Stimulated activated naive CD4-positive, alpha-beta T cell treated with Interleukin-2 at 50 U/mL for 16 hours (primary cell): ENCODE measurements around the gene CDC37.
A peak's percentile ranks its signal among the peaks of the same experiment; 100 is the strongest.
"Not testable (repeated sequence)": the region's sequence is repeated elsewhere in the genome, so short reads cannot be mapped to it uniquely, and the experiment has no call there.

Source experiments
- DNase-seq: peaks from one replicate; lab custom pipeline; 2025; lab: John Stamatoyannopoulos, UW

Gene CDC37

GRCh38 chr19:10395003-10395402 lies 8.3 kb downstream of the CDC37 start:
- DNase-seq: no peak

DNA sequence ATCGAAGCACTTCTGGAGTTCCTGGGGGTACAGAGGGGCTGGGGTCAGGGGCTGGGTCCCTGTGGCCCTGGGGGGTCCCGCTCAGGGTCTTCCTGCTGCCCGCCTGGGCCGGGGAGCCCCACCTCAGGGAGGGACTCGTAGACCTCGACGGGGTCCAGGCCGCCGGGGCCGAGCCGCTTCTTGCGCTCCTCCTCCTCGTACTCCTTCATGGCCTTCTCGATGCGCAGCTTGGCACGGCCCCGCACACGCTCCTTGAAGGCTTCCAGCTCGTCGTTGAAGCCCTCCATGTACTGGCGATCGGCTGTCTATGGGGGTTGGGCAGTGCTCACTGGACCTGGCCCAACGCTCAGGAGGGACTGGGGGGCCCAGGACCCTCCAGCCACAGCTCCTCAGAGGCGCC lies 10.2 kb downstream of the CDC37 start:
- no peak for DNase-seq

DNA sequence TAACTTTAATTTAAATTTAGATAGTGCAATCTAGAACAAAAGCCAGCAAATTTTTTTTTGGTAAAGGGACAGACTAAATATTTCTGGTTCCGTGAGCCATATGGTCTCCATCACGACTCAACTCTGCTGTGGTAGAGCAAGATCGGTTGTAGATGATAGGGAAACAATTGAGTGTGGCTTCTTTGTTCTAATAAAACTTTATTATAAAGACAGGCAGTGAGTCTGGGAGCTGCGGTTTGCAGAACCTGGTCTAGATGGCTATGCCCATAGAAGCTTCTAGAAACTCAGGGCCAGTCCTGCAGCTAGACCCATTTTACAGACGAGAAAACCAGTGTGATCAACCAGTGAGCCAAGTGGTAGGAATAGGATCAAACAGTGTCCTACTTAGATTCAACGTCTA lies 11.2 kb downstream of the CDC37 start:
- DNase-seq: no peak

- peak; percentile 52 for DNase-seq
Measured at GRCh38 chr19:10390652-10391286, 12.6 kb downstream of the CDC37 start.

GRCh38 chr19:10389863-10390262 lies 13.5 kb downstream of the CDC37 start:
- DNase-seq: no peak

DNA sequence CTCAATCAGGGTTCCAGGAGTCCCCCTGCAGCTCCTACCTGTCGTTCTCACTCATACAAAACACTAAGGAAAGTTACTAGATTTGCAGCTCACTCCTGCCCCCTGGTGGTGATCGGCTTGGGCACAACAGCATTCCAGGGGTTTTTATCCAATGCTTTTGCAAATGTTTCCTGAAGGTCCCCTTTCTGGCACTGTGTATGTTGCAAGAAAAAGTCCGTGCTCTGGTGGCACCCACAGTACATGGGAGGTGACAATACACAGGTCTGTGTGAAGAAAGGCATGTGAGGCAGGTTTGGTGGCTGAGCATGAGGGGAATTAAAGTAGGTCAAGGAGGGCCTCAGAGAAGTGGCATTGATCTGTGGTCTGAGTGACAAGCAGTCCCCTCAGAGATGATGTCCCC lies 14.4 kb downstream of the CDC37 start:
- peak; percentile 71 for DNase-seq

DNA sequence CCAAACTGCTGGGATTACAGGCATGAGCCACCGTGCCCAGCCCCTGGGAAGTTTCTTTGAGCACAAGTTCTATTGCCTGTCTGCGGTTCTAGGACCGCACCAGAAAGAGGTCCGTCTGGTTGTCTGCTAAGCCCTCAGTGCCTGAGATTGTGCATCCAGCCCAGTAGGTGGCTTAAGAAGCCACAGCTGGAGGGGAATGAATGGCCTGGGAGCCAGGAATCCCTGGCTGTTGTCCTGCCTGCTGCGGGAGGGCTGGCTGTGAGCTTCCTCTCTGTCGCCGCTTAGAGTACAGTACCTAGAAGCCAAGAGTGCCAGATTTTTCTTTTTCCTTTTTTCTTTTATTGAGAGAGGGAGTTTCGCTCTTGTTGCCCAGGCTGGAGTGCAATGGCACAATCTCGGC lies 18.8 kb downstream of the CDC37 start:
- no peak for DNase-seq

GRCh38 chr19:10383223-10383499 lies 20.2 kb downstream of the CDC37 start:
- not testable (repeated sequence) for DNase-seq

DNA sequence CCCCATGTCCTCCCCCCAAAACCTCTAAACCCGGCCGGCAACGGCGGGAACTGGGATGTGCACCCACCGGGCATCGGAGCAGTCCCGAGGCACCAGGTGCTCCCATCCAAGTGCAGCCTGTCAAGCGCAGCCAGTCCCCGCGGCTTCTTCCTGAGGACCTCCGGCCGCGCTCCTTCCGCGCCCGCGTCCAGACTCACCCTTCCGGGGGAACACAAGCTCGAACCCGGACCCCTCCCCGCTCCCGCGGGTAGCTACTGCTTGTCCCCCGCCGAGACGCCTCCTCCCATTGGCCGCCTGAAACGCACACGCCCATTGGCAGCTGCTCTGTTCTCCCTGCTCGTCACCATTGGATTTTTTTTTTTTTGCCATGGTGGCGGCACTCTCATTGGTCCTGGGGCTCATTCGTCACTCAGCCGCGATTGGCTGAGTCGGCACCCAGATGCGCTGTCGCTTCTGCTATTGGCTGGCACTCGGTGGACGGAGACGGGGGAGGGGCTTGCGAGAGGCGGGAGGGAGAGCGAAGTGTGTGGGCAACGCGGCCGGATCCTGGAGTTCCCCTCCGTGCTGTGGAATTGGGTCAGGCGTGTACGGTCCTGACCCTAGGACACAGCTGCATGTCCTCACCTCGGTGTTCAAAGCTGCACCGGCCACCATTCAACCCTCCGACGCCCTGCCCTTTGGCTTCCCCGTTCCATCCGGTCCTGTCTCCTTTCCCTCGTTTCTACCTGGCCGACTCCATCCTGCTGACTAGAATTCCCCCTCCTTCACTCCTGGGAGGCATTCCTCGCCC lies 22.8 kb downstream of the CDC37 start, which contains the start of gene TYK2:
Gene TYK2 (minus strand): TSS at position 260 of the 790 bp plus-strand sequence. CDS start 2,166 bp downstream, outside the sequence.
- peak; percentile 96 for DNase-seq

DNA sequence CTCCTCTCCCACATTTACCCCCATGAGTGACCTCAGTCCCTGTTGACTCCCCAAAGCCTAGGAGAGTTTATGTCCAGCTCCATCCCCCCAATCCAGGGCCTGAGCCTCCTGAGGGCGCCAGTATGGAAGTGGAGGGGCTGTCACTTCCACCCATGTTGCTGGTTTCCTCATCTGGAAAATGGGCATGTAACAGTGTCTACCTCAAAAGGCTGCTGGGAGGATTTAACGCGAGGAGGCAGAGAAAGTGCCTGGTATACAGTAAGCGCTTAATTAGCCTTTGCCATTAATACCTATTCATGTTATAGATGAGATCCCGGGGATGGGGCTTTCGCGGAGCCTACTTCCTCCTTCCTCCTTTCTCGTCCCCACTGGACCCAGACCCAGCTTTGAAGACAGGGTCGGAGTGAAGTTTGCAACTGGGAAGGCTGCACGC lies 23.4 kb downstream of the CDC37 start:
- no peak for DNase-seq

- DNase-seq: no peak
Measured at GRCh38 chr19:10378124-10378523, 25.2 kb downstream of the CDC37 start.

DNA sequence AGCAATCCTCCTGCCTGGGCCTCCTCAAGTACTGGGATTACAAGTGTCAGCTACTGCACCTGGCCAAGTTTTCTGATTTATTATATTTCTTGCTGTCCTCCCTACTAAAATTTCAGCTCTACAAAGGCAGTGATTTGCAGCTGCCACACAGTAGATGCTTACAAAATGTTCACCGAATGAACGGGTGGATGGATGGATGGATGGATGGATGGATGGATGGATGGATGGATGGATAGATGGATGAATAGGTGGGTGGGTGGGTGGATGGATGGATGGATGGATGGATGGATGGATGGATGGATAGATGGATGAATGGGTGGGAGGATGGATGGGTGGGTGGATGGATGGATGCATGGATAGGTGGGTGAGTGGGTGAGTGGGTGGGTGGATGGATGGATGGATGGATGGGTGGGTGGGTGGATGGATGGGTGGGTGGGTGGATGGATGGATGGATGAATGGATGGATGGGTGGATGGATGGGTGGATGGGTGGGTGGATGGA lies 26.2 kb downstream of the CDC37 start:
- DNase-seq: not testable (repeated sequence)

DNA sequence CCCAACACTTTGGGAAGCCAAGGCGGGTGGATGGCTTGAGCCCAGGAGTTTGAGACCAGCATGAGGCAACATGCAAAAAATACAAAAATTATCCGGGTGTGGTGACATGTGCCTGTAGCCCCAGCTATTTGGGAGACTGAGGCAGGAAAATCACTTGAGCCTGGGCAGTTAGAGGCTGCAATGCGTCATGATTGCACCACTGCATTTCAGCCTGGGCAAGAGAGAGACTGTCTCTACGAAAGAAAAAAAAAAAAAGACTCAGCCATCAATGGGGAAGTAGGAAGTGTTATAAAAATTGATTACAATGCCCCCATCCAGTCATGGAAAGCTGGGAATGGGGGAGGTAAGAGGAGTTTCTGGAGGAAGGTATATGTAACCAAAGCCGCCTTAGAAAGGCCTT lies 28.4 kb downstream of the CDC37 start:
- DNase-seq: no peak

DNA sequence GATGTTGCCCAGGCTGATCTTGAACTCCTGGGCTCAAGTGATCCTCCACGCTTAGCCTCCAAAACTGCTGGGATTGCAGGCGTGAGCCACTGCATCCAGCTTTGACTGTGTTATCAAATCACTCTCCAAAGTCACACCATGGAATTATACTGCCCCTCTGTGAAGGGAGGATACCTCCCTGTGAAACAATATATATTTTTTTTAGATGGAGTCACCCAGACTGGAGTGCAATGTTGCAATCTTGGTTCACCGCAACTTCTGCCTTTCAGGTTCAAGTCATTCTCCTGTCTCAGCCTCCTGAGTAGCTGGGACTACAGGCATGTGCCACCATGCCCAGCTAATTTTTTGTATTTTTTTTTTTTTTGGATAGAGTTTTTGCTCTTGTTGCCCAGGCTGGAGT lies 30.7 kb downstream of the CDC37 start:
- DNase-seq: no peak

DNA sequence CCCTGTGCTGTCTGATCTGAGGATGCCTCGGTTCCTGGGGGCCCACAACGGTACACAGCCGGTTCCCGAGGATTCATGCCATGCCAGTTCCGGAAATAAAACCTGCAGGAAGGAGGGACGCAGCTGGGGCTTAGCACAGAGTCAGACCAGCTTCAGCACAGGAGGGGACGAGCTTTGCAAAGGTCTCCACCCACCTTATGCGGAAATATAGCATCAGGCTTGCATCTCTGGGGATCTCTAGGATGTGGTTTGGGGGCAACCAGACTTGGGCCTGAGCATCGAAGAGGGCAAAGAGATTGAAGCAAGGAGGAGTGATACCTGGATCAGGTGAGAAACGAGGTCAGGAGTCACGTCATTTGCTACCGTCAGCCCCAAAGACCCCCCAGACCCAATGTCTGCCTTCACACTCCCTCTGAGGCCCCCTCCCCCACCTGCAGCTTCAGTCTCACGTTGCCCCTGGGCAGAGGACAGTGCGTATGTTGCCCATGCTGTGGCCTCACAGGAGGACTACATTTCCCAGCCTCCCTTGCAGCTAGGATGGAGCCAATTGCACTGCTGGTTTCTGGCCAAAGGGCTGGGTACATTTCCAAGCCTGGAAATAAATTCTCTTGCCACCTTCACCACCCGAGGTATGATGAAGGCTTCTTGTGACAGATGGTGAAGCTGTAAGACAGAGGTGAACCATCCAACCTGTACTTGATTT lies 35.1 kb downstream of the CDC37 start:
- DNase-seq: no peak

- DNase-seq: not testable (repeated sequence)
Measured at GRCh38 chr19:10366950-10367512, 36.3 kb downstream of the CDC37 start.

DNA sequence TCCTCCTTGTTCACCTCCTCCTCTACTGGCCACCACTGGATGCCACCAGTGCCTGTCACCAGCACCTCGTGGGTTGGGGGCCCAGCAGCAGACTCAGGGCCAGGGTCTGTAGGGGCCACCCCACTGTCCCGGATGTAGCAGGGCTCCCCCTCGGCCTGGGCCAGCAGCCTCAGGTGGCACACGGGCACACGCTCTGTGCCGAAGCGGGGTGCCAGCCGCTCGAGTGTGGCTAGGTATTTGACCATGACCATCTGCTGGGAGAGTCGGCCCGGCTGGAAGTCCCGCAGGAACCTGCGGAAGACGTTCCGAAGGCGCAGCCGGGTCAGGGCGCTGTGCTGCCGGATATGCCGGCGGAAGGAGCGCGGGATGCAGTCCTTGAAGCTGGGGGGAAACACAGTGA lies 37.8 kb downstream of the CDC37 start:
- no peak for DNase-seq

DNA sequence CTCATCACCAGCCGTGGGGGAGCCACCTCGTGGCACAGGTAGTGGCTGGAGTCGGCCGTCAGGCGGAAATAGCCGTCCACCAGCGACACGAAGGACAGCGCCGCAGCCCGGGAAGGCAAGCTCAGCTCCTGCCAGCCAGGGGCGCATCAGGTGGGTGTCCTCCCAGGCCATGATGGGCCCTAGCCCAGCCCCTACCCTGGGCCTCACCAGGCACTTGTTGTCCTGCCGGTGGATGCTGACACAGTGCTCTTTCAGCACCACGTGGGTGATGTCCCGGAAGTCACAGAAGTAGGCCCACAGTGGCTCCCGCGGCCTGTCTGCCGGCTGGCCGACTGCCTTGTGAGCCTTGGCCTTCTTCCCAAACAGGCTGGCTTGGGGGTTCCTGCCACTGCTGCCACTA lies 38.7 kb downstream of the CDC37 start:
- DNase-seq: no peak

DNA sequence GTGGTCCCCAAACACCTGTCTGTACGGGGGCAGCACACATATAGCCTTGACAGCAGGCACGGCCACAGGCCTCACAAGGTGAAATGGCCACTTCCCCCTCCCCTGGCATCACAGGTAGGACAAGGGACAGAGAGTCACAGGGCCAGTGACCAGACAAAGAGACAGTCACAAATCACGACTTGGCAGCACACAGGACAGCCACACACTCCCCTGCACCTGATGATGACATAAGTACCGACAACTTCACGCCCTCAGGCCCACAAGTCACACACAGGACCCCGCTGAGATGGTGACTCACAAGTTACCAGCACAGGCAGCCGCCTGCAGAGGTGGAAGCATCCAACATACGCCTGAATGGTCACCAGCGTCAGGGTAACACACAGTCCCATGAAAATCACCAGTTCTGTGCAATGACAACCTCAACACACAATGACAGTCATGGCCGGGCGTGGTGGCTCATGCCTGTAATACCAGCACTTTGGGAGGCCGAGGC lies 39.5 kb downstream of the CDC37 start:
- no peak for DNase-seq

- no peak for DNase-seq
Measured at GRCh38 chr19:10362259-10362658, 41.1 kb downstream of the CDC37 start.

DNA sequence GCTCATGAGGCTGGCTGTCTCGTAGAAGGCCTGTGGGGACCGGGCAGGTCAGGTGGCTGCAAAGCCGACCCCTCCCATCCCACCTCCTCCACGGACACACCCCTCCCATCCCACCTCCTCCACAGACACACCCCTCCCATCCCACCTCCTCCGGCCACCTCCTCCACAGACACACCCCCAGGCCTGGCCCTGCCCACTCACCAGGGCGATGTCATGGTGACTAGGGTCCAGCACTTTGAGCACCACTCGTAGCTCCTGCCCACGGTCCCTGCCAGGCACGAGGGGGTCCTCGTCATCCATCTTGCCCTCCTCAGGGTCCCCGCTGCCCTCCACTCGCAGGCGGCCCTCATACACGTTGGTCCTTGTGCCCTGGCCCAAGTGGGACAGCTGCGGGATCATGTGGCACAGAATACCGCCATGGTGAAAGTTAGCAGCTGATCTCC lies 41.8 kb downstream of the CDC37 start:
- no peak for DNase-seq

DNA sequence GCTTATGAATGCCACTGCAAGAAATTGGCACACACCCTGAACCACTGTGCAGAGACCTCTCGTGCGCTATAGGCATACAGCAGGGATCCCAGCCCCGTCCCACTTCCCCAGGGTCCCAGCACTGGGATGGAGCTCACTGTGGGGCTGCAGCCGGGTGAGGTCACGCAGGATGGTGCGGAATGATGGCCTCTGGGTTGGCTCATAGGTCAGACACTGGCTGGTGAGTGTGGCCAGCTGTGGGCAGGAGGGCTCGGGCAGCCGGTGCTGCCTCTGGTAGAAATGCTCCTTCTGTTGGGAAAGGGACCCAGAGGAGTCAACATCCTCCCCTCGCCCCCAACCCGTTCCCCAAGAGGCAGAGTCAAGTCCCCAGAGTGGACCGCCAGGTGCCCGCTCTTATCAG lies 46.9 kb downstream of the CDC37 start:
- DNase-seq: no peak
